ENCODE measurements around the gene RALA.

RALA gene, protein sequence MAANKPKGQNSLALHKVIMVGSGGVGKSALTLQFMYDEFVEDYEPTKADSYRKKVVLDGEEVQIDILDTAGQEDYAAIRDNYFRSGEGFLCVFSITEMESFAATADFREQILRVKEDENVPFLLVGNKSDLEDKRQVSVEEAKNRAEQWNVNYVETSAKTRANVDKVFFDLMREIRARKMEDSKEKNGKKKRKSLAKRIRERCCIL

DNA sequence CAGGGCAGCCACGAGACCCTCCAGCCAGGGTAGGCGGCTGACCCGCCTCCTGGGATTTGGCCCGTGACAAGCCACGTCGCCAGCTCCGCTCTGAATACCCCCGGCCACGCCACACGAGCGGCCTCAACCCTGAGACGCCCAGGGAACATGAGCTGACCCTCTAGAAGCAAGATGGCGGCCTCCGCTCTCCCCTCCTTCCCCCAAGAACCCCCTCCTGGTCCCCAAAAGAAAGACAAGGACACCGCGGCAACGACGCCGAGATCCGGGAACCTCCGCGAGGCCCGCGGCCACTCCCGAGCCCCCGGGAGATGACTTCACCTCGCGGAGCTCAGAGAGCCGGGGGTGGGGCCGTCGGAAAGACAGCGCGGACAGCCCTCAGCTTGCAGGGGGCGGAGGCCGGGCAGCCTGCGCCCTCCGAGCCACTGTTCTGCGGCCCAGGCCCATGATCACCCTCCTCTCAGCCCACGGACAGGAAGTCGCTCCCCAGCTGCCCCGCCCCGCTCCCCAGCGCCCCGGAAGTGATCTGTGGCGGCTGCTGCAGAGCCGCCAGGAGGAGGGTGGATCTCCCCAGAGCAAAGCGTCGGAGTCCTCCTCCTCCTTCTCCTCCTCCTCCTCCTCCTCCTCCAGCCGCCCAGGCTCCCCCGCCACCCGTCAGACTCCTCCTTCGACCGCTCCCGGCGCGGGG, at the start of gene RALA:
RALA (plus strand) TSS at position 526 of the 685 bp plus-strand sequence. CDS start 63,096 bp downstream, outside the sequence.
- DNase-seq, result peak; percentile 92 to 95

DNA sequence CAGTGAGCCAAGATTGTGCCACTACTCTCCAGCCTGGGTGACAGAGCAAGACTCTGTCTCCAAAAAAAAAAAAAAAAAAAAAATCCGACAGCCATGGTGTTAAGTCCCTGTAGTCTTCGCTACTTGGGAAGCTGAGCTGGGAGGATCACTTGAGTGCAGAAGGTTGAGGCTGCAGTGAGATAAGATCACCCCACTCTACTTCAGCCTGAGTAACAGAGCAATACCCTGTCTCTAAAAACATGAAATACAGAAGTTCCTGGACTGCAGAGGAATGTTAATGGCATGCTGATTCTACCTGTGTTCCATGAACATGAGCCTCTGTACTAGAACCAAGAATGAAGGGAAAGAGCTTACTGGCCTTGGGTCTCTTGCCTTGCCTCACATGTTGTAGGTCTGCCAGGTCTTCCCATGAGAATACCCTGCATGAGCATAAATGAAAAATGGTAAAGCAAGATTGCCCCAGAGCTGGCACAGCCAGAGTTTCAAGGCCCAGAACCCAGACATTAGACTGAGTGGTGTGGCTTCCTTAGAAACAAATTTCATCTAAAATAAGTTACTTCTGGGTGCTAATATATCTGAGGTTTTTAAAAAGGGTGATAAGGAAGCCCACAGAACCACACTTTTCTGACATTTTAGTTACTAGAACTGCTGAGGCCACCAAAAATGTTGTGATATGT, 48.6 kb upstream of the RALA start:
- no peak for DNase-seq

DNA sequence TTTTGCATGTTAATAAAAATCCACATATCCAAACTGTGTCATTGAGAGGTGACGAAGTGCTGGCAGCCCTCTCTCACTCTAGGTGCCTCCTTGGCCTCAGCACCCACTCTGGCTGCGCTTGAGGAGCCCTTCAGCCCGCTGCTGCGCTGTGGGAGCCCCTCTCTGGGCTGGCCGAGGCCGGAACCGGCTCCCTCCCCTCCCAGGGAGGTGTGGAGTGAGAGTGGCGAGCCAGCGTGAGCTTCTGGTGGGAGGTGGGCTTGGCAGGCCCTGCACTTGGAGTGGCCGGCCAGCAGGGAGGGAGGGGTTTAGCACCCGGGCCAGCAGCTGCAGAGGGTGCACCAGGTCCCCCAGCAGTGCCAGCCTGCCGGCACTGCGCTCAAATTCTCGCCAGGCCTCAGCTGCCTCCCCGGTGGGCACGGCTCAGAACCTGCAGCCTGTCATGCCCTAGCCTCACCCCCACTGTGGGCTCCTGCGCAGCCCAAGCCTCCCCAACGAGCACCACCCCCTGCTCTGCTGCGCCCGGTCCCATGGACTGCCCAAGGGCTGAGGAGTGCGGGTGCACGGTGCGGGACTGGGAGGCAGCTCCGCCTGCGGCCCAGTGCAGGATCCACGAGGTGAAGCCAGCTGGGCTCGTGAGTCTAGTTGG, 46.0 kb upstream of the RALA start:
- no peak for DNase-seq

DNA sequence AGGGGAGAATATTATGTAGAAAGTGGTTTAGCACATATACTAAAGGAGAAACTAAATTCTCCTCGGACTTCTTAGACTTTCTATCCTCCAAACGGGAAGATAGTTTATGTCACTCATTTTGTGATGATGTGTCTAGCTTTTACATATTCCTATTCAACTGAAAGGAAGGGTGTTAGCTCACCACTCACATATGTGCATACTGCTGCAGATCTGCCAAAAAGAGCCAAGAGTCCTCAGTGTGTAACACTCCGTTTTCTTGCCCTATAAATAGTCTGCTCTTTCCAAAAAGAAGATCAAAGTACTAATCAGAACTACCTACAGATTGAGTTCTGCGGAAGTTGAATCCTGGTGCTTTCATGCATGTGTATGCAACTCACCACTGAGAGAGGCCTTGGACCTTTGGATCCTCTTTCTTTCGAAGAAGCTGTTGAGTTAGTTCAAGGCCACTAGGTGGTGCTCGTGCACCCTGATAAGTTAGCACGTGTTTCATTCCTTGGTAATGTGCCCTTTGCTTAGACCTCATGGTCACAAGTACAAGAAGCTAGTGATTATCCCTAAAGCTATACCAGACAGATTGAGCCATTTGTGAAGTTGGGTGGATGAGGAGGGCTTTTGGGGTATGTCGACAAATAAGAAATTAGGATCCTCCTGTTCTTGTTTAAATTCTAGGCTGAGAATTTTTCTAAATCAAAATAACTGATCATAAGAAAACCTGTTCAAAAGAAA, 43.1 kb upstream of the RALA start:
- peak; percentile 85 to 93 for DNase-seq

DNA sequence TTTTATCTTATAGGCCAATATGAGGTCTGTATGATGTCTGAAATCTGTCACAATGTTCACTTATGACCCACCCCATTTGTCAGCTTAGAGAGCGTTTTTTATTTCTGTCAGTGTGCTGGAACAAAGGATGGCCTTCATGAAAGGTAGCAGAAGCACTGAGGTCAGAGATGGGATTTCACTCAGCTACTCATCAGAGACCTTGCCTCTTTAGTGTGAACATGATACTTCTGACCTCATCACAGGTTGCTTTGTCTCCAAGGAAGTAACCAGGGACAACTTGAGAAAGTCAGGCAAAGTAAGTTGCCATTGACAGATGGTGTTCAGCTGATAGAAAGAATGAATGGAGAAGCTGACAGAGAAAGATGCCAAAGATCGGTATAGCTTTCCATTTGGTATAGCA, 40.8 kb upstream of the RALA start:
- DNase-seq, result no peak

DNA sequence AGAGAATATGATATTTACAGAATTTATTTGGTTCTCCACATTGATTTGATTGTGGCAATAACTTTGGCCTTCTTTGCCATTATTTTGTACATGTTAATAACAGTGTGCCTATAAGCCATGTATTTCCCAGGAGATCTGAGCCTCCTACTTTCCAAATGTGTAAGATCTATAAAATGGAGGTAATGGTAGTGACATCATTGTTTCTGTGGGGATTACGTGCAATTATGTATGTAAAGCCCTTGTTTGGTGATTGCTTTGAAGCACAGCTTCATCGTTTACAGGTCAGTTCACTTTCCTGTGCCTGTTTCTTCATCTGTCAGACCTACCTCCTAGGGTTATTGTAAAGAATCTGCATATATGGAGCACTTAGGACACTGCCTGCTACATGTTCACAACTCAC, 39.8 kb upstream of the RALA start:
- no peak for DNase-seq

DNA sequence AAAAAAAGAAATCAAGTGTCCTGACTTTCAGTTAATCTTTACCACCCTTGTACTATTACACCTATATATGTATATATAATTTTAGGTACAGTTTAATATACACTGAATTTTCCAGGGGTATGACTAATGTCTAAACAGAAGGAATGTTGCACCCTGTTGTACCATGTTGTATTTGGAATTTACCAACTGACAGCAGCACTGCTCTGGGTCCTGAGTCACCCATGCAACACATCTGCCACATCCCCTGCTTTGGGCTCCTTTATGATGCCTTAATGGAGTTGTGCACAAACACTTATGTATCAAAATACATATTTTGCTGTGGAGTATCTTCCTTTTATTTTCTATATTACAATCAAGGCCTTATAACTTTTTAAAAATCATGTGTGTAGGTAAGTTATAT, 36.0 kb upstream of the RALA start:
- peak in 1 of 2 donors; percentile 35 for DNase-seq

DNA sequence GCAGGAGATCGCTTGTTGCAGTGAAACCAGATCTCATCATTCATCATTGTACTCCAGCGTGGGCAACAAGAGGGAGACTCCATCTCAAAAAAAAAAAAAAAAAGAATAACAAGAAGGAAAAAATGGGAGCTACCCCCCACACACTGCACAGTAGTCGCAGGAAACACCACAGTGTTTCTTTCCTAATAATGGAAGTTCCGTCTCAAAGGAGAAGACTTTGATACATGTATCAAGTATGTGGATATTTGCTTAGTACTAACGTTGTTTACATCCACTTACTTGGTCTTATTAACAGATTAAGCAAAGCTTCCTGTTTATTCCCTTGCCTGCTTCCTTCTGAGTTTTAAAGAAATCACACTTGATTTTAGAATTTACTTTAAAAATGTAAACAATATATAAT, 35.0 kb upstream of the RALA start:
- peak; percentile 68 to 83 for DNase-seq

DNA sequence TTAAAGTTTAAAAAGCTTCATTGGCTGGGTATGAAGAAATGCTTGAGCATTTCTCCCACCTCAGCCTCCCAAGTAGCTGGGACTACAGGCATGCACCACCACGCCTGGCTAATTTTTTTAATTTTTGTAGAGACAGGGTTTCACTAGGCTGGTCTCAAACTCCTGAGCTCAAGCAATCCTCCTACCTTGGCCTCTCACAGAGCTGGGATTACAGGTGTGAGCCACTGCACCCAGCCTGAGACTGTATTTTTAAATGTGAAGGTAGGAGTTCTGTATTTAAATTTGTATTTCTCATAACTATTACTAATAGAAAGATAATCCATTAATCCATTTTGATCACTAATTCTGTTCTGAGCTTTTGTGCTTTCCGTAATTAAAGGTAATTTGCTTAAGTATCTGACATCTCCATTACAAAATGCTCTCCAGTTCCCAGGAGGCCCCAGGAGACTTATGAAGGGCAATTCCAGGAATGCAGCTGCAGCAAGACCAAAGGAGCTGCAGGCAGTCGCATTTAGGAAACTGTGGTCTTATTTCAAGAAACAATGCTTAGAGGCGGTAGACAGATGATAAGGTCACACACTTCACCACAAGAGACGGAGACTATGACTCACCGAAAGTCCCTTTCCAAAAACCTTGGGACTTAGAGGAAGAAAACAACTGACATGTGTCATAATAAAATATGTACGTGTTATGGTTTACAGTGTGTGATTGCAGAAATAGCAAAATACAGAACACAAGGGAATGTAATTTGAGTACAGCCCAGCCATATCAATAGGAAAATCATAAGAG, 33.9 kb upstream of the RALA start:
- DNase-seq, result peak; percentile 92 to 99

DNA sequence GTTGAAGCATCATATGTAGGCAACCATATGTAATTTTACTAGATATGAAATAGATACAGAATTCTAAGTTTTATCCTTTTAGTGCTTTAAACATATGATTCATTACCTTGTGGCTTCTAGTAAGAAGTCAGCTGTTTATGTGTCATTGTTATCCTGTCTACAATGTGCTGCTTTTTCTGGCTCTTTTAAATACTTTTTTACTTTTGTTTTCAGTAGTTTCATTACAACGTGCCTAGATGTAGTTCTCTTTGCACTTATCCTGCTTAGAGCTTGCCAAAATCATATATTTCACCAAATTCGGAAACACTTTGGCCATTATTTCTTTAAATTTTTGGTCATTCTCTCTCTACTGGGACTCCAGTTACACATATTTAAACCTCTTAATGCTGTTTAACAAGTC, 30.8 kb upstream of the RALA start:
- peak; percentile 48 to 83 for DNase-seq

DNA sequence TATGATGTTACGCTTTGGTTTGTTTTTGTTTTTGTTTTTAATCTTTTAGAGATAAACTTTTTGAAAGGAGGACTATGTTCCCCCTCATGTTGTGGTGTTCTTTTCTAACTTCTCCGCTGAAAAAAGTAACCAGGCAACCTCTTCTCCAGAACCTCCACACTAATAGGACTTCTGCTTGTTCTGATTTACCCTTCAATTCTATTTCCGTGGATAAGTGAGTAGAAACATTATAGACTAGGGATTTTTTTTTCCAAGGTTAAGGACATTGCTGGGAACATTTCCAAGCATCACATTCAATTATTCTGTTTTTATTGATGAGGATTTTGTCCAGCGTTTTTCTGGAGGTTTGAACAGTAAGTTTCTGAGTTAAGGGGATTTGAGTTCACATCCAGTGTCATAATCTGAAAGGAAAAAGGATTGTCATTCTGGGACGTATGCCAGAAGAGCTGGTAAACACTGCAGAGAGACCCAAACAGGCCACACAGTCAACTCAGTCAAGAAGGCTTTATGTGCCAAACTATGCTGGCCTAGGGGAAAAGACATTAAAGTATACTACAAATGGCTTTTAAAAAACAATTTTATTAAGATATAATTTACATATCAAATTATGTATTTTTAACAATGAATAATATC, 28.3 kb upstream of the RALA start:
- DNase-seq, result no peak

DNA sequence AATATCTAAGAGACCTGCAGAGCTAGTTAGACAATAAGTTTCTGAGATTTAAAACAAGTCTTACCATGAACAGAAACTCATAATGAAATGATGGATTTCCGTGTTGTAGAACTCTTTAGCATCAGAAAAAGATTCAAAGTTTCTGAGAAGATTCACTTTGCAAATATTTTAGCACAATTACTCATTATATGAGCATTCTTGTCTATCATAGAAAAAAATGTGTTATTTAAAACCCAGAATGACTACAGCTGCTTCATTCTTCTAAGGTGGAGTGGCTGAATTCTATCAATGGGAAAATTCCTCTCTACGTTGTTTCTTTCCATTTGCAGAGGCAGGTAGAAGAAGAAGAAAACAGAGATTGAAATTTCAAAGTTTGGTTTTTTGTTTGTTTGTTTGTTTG, 21.0 kb upstream of the RALA start:
- no peak for DNase-seq

DNA sequence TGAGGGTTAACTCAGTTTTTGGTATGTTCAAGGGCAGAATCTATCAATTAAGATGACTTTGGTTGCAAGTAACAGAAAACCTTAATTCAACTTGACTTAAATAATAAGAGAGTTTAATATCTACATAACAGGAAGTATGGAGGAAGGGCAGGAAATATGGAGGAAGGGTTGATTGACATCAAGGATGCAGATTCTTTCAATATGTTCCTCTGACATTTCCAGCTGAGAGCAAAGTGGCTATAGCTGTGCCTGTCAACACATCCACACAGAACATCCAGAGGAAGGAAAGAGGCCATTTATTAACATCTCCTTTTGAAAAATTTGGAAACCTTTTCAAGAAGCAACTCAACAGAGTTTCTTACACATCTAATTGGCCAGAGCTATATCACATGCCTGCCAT, 19.4 kb upstream of the RALA start:
- no peak for DNase-seq

DNA sequence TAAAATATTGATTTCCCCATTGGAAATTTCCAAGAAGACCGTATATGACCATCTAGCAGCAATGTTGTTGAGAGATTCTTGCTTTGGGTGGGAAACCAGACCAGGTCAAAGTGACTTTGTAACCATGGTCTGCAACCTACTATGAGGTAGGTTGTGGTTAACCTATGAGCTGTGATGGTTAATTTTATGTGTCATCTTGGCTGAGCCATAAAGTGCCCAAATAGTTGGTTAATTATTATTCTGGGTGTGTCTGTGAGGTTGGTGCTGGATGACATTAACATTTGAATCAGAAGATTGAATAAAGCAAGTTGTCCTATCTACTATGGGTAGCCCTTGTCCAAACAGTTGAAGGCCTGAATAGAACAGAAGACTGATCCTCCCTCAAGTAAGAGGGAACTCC, 18.3 kb upstream of the RALA start:
- no peak for DNase-seq

DNA sequence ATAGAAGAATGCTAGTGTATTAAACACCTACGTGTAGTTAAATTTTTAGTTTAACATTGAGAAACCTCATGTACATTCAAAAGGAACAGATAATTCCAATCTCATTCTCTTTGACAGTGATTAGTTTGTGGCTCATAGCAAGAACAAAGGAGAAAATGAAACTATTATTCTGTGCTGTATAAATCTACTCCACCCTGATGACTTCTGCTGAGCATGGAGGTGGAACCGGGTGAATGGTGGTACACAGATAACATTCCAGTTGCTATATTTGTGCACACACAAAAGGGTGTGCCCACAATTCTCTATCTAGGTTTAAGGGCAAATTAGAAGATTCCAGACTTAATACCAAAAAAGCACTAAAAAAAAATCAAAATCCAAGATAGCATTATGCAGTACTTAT, 17.0 kb upstream of the RALA start:
- DNase-seq, result no peak

DNA sequence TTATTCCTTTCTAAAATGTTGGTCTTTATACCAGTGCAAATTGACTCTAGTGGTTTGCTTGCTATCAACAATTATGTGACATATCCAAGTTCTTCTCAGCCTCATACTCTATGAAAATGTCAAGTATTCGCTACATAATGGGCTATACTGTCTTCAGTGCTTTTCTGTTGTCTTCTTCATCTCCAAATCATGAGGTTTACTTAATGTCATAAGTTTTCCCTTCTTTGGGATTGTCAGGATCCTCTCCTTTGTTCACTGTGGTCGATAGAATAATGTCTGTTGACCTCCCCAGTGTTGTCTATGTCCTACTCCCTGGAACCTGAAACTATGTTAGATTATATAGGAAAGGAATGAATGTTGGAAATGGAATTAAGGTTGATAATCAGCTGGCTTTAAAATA, 16.4 kb upstream of the RALA start:
- no peak for DNase-seq

DNA sequence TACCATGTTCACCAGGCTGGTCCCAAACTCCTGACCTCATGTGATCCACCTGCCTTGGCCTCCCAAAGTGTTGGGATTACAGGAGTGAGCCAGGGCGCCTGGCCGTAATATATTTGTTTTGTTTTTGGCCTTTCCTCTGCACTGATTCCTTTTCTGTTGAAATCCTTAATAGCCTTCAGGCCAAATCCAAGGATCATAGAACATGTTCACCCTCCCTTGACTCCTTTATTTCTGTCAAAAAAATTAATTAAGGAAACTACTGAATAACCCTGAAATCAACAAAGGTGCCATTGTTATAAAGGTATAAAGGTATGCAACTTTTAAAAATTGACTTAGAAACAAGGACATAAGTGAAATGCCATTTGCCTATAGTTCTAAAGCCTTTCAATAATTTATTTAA, 15.5 kb upstream of the RALA start:
- DNase-seq, result no peak

DNA sequence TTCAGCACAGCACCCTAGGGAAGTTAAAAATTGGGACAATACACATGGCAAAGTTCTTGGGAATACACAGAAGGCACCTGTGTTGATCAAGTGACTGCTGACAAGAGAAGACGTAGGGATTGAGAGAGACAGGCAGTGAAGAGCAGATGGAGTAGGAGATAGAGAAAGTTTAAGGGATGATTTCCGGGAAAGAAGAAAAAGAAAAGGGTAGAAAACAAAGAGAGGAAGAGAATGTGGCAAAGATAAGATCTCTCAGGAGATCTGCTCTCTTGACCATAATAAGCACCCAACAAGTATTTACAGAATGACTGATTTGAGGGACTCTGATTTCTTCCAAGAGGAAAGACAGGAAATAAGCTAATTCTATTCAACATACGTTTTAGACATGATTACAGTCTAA, 15.1 kb upstream of the RALA start:
- DNase-seq, result no peak

DNA sequence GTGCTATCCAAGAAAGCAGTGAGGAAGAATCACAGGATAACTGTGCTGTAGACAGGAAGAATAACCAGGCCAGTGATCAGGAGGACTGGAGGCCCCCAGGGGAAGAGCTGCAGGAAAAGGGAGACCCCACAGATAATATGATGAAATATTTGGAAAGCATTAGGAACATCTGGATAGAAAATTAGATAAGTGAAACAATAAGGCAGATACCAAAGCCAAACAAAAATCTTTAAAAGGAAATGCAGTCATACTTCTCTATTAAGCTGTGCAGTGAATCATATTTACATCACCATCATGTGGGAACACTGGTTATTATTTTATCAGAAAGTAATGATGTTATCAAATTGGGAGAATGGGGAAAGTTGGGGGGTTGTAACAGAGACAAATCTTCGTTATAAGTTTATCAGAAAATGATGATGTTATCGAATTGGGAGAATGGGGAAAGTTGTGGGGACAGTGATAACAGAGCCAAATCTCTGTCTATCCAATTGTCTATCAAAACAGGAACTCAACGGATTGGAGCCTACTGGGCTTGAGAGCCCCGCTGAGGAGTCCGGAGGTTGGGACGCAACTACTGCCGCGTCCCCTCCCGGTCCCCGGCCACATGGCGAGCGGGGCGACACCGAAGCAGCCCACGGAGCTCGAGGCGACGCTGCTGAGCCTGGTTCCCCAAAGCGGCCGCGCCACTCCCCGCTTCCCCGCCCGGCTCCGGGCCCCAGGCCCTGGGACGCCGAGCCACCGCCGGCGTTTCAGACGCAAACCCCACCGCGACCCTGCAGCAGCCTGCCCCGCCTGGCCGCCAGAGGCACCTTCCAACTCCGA, 14.0 kb upstream of the RALA start:
- DNase-seq, result peak; percentile 69 to 83

DNA sequence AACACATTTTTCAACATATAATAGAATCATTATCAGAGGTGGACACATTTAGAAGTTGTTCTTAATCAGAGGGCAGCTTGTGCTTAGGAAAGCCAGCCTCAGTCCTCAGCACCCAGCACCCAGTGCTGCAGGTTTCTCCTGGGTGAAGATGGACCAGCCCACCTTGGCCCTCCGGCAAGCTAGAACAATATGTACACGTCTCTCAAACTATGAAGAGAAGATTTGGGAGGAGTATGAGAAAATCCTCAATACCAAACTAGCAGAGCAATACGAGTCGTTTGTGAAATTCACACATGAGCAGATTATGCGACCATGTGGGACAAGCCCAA, 13.5 kb upstream of the RALA start:
- no peak for DNase-seq

DNA sequence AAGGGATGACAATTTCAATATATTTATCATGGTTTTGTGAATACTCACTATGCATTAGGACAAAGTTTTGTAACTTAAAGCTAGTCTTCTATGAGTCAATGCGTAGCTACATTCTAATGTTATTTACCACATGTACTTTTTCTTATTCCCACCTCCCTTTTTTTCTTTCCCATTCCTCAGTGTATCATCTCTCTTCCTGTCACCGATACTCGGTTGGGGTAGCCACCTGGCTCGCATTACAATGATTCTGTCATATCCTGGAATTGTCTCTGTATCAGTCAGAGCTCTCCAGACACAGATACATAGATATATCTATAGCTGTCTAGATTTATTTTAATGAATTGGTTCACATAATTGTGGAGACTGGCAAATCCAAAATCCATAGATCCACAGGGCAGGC, 9.8 kb upstream of the RALA start:
- no peak for DNase-seq
